ENCODE data around the gene CNOT3. TPM values are rescaled to one million over a fixed set of nuclear protein-coding genes. Genes with fewer than 3 reads are reported as not detected.

The CNOT3 gene
- total RNA-seq, 1 donor from 2014 or later, result 70.6 TPM

DNA sequence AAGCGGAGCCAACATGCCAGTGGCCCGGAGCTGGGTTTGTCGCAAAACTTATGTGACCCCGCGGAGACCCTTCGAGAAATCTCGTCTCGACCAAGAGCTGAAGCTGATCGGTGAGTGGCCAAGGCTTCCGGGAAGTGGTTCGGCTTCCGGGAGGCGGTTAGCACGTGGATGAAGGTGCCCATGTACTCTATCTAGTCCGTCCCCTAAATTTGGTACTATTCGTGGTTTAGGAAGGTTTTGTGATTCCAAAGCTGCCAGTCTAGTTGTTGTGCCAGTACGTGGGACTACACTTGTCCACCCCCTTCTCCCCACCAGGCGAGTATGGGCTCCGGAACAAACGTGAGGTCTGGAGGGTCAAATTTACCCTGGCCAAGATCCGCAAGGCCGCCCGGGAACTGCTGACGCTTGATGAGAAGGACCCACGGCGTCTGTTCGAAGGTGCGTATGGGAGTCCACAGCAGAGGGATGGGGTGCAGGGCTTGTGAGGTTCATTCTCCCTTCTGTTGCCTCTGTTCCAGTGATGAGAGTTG is 63.7 kb downstream of the CNOT3 start:
- Mint-ChIP-seq H3K27ac (peak overlapping the region; percentile 100), H3K9me3 (no peaks in the 10 kb centered on the region), H3K4me1 (peaks cover 46% of the 10 kb centered on the region), H3K4me3 (peak overlapping the region; percentile 100), H3K27me3 (ENCODE audit: low read depth) (no peaks in the 10 kb centered on the region), H3K36me3 (peaks cover 19% of the 10 kb centered on the region)
- TF ChIP-seq, protein P1, sequence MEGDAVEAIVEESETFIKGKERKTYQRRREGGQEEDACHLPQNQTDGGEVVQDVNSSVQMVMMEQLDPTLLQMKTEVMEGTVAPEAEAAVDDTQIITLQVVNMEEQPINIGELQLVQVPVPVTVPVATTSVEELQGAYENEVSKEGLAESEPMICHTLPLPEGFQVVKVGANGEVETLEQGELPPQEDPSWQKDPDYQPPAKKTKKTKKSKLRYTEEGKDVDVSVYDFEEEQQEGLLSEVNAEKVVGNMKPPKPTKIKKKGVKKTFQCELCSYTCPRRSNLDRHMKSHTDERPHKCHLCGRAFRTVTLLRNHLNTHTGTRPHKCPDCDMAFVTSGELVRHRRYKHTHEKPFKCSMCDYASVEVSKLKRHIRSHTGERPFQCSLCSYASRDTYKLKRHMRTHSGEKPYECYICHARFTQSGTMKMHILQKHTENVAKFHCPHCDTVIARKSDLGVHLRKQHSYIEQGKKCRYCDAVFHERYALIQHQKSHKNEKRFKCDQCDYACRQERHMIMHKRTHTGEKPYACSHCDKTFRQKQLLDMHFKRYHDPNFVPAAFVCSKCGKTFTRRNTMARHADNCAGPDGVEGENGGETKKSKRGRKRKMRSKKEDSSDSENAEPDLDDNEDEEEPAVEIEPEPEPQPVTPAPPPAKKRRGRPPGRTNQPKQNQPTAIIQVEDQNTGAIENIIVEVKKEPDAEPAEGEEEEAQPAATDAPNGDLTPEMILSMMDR (IDR thresholded peaks at IDR 0.05; ENCODE audit: unreplicated experiment), result no peak
- no peak for DNase-seq (ENCODE audit: low spot score in 2 of 2, unreplicated experiment in 2 of 2)

DNA sequence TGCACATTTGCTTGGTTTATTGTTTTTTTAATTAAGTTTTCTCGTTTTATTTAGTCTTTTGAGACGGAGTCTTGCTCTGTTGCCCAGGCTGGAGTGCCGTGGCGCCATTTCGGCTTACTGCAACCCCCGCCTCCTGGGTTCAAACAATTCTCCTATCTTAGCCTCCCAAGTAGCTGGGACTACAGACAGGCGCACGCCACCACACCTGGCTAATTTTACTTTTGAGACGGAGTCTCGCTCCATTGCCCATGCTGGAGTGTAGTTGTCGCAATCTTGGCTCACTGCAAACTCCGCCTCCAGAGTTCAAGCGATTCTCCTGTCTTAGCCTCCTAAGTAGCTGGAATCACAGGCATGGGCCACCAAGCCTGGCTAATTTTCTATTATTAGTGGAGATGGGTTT is 64.4 kb downstream of the CNOT3 start:
- Mint-ChIP-seq H3K4me1 (peaks cover 46% of the 10 kb centered on the region), H3K9me3 (no peaks in the 10 kb centered on the region), H3K27ac (peak overlapping the region; percentile 100), H3K4me3 (peak overlapping the region; percentile 100), H3K27me3 (ENCODE audit: low read depth) (no peaks in the 10 kb centered on the region), H3K36me3 (peaks cover 22% of the 10 kb centered on the region)
- DNase-seq (ENCODE audit: low spot score in 2 of 2, unreplicated experiment in 2 of 2), result no peak
- TF ChIP-seq, protein P1 (IDR thresholded peaks at IDR 0.05; ENCODE audit: unreplicated experiment), result no peak

DNA sequence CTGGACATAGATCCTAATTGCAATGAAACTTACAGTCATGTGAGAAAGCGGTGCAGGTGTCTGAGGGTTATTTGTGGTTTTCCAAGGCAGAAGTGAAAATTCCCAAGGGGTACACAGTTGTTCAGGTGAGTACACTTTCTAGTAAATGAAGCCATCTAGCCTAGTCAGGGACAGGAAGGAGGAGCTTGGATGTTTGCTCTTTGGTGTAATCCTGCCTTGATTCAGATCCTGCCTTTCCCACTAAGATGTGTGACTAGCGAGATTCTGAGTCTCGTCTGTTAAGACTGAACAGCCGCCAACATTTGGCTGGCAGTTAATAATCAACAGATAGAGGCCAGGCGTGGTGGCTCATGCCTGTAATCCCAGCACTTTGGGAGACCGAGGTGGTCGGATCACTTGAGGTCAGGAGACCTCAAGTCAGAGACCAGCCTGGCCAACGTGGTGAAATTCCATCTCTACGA is 65.6 kb downstream of the CNOT3 start:
- H3K27me3 Mint-ChIP-seq (ENCODE audit: low read depth), result no peaks in the 10 kb centered on the region
- peak overlapping the region; percentile 56 for H3K27ac Mint-ChIP-seq
- DNase-seq (ENCODE audit: low spot score in 2 of 2, unreplicated experiment in 2 of 2), result no peak
- no peaks in the 10 kb centered on the region for H3K9me3 Mint-ChIP-seq
- TF ChIP-seq, protein P1 (IDR thresholded peaks at IDR 0.05; ENCODE audit: unreplicated experiment), result no peak
- H3K4me1 Mint-ChIP-seq, result peaks cover 56% of the 10 kb centered on the region
- H3K4me3 Mint-ChIP-seq, result peak overlapping the region; percentile 100
- peaks cover 30% of the 10 kb centered on the region for H3K36me3 Mint-ChIP-seq

DNA sequence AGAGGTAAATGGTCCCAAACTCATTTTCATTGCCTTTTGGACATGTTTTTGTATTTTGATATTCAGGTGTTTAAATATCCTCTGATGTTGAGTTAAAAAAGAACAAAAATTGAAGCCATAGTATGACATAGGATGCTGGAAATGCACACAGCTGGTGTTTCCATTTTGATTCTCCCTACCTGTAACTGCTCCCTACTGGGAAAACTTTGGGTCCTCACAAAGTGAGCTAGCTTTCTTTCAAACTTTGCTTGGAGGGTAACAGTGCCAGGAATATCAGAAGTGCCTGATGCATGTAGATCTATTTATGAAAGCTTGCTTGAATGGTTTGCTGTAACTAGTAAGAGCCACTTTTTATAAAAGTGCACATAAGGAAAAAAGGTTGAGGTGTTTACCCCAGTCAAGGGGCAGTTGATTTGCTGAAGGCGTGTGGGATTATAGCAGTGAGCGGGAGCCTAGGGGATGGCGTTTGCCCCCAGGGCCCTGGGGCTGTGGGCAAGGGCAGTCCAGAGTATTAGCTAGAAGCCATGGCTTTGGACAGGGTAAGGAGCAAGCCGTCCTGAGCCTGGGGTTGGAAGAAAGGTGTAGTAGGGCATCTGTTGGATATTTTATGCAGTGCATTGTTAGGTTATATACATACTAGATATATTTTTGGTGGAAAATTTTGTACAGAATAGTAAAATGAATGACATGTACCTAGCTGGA is 67.4 kb downstream of the CNOT3 start:
- no peak overlapping the region for H3K27ac Mint-ChIP-seq
- DNase-seq (ENCODE audit: low spot score in 2 of 2, unreplicated experiment in 2 of 2), result no peak
- H3K36me3 Mint-ChIP-seq, result peaks cover 30% of the 10 kb centered on the region
- peaks cover 72% of the 10 kb centered on the region for H3K4me1 Mint-ChIP-seq
- H3K9me3 Mint-ChIP-seq, result no peaks in the 10 kb centered on the region
- H3K4me3 Mint-ChIP-seq, result no peak overlapping the region
- TF ChIP-seq, protein P1 (IDR thresholded peaks at IDR 0.05; ENCODE audit: unreplicated experiment), result no peak
- H3K27me3 Mint-ChIP-seq (ENCODE audit: low read depth), result no peaks in the 10 kb centered on the region

Other genes starting within 250 kb of the CNOT3 start
- gene CACNG7, start 228.5 kb upstream of the CNOT3 start, total RNA-seq, result 0.52 to 0.82 TPM (median 0.76 TPM) in 3 replicates
- gene CACNG8, start 174.8 kb upstream of the CNOT3 start, total RNA-seq, result 2.1 to 2.6 TPM (median 2.1 TPM) in 3 replicates
- gene CACNG6, start 146.1 kb upstream of the CNOT3 start, total RNA-seq, result 4.3 to 5.7 TPM (median 5.3 TPM) in 3 replicates
- not detected in 3 replicates for gene VSTM1, start 73.9 kb upstream of the CNOT3 start, total RNA-seq
- not detected in 3 replicates for gene TARM1, start 56.4 kb upstream of the CNOT3 start, total RNA-seq
- gene OSCAR, start 37.0 kb upstream of the CNOT3 start, total RNA-seq, result not detected in 3 replicates
- 126 to 135 TPM (median 135 TPM) in 3 replicates for gene NDUFA3, start 34.9 kb upstream of the CNOT3 start, total RNA-seq
- gene TFPT, start 22.1 kb upstream of the CNOT3 start, total RNA-seq, result 19.2 to 20.7 TPM (median 20.1 TPM) in 3 replicates
- 80.6 to 84.0 TPM (median 82.1 TPM) in 3 replicates for gene PRPF31, start 22.0 kb upstream of the CNOT3 start, total RNA-seq
- 5.7 to 6.4 TPM (median 5.8 TPM) in 3 replicates for gene LENG1, start 22.0 kb downstream of the CNOT3 start, total RNA-seq
- 57.6 to 69.5 TPM (median 63.5 TPM) in 3 replicates for gene TMC4, start 35.4 kb downstream of the CNOT3 start, total RNA-seq
- 102 to 113 TPM (median 110 TPM) in 3 replicates for gene MBOAT7, start 51.8 kb downstream of the CNOT3 start, total RNA-seq
- gene TSEN34, start 53.5 kb downstream of the CNOT3 start, total RNA-seq, result 43.9 to 50.1 TPM (median 47.5 TPM) in 3 replicates
- gene RPS9, start 63.1 kb downstream of the CNOT3 start, total RNA-seq, result 1,211 to 1,274 TPM (median 1,263 TPM) in 3 replicates
- not detected in 3 replicates for gene LILRB3, start 85.2 kb downstream of the CNOT3 start, total RNA-seq
- not detected in 3 replicates for gene LILRA6, start 105.0 kb downstream of the CNOT3 start, total RNA-seq
- not detected in 3 replicates for gene LILRB5, start 119.5 kb downstream of the CNOT3 start, total RNA-seq
- not detected in 3 replicates for gene LILRB2, start 143.3 kb downstream of the CNOT3 start, total RNA-seq
- gene LILRA5, start 175.4 kb downstream of the CNOT3 start, total RNA-seq, result not detected in 3 replicates
- not detected in 3 replicates for gene LILRA4, start 201.4 kb downstream of the CNOT3 start, total RNA-seq
- 0.53 to 0.92 TPM (median 0.75 TPM) in 3 replicates for gene LAIR1, start 227.2 kb downstream of the CNOT3 start, total RNA-seq